AG09309 (cell line): ENCODE results near the gene BICDL2.

Experiments used
- DNase-seq: peaks from one replicate; pipeline ENCODE4 v3.0.0-alpha.2; 2010; ENCODE audit warnings: low read depth
- H3K4me3 ChIP-seq: 2 replicates; pipeline ENCODE4 v1.5.1; 2011; ENCODE audit warnings: mild to moderate bottlenecking, low read depth, low read length, moderate library complexity; ENCODE audit not compliant: control insufficient read depth
- TF ChIP-seq, protein P1 (sequence below): IDR thresholded peaks from 2 replicates; pipeline ENCODE4 v1.5.1; 2011; ENCODE audit warnings: mild to moderate bottlenecking, low read depth, low read length, inconsistent platforms; ENCODE audit not compliant: insufficient read depth, control insufficient read depth; ENCODE audit errors: missing control alignments

BICDL2 gene

GRCh38 chr16:3051009-3051408, 14.3 kb upstream of the BICDL2 start:
- DNase-seq, result no peak
- no peak overlapping the region for H3K4me3 ChIP-seq
- TF ChIP-seq, protein P1, sequence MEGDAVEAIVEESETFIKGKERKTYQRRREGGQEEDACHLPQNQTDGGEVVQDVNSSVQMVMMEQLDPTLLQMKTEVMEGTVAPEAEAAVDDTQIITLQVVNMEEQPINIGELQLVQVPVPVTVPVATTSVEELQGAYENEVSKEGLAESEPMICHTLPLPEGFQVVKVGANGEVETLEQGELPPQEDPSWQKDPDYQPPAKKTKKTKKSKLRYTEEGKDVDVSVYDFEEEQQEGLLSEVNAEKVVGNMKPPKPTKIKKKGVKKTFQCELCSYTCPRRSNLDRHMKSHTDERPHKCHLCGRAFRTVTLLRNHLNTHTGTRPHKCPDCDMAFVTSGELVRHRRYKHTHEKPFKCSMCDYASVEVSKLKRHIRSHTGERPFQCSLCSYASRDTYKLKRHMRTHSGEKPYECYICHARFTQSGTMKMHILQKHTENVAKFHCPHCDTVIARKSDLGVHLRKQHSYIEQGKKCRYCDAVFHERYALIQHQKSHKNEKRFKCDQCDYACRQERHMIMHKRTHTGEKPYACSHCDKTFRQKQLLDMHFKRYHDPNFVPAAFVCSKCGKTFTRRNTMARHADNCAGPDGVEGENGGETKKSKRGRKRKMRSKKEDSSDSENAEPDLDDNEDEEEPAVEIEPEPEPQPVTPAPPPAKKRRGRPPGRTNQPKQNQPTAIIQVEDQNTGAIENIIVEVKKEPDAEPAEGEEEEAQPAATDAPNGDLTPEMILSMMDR, result no peak

GRCh38 chr16:3050487-3050886, 13.7 kb upstream of the BICDL2 start:
- no peak overlapping the region for H3K4me3 ChIP-seq
- no peak for DNase-seq
- TF ChIP-seq, protein P1, result no peak

- no peak for DNase-seq
- H3K4me3 ChIP-seq, result no peak overlapping the region
- TF ChIP-seq, protein P1, result no peak
Observed at GRCh38 chr16:3049921-3050481, 13.3 kb upstream of the BICDL2 start.

- TF ChIP-seq, protein P1, result no peak
- DNase-seq, result no peak
- no peak overlapping the region for H3K4me3 ChIP-seq
Observed at GRCh38 chr16:3047387-3047720, 10.6 kb upstream of the BICDL2 start.

- TF ChIP-seq, protein P1, result no peak
- DNase-seq, result no peak
- H3K4me3 ChIP-seq, result no peak overlapping the region
Observed at GRCh38 chr16:3046641-3047386, 10.1 kb upstream of the BICDL2 start.

GRCh38 chr16:3045758-3046640, 9.3 kb upstream of the BICDL2 start, which contains the start of gene MMP25:
Gene MMP25 (plus strand): TSS chr16:3046561. CDS start chr16:3046918, 357 bp downstream.
- no peak for DNase-seq
- peak within 1 kb of the TSS; percentile 50 for H3K4me3 ChIP-seq
- TF ChIP-seq, protein P1, result no peak
